H1 (cell line): ENCODE measurements around the gene OR1D2. TPM values are rescaled to one million over a fixed set of nuclear protein-coding genes. Genes with fewer than 3 reads are reported as not detected.
"Not testable (repeated sequence)": the region's sequence is repeated elsewhere in the genome, so short reads cannot be mapped to it uniquely, and the experiment has no call there.

Experiments used
- CTCF ChIA-PET: fragments of 300-600 bp; sonication (Branson Sonifier 250); formaldehyde crosslinking; loops from one replicate; lab custom pipeline; 2021; ENCODE audit not compliant: partially characterized antibody; lab: Charles Lee
- POLR2A ChIA-PET: fragments of 300-600 bp; sonication (Branson Sonifier 250); formaldehyde crosslinking; loops from one replicate; lab custom pipeline; 2021; ENCODE audit warnings: inconsistent platforms; ENCODE audit not compliant: partially characterized antibody; lab: Charles Lee
- DNase-seq, 2 experiments: peaks; one replicate each; pipeline versions ENCODE4 v3.0.0 to v3.0.0-alpha.2; 2010 to 2022; ENCODE audit warnings: low spot score in 2 of 2, low read depth in 1 of 2, mixed read lengths in 1 of 2
- FAIRE-seq: peaks from 2 replicates; lab custom pipeline; 2011; peaks lifted over from hg19 to GRCh38; lab: Jason Lieb, UNC
- H2AFZ ChIP-seq: 2 replicates; pipeline ENCODE4 v1.8.1; 2012; ENCODE audit warnings: low read length, inconsistent platforms
- H2AK5ac ChIP-seq: 2 replicates; pipeline ENCODE4 v1.6.1; 2013; ENCODE audit warnings: low read depth, low read length
- H2BK120ac ChIP-seq: replicated peaks from 2 replicates; pipeline ENCODE3; 2013; ENCODE audit warnings: low read depth, low read length, inconsistent platforms
- H2BK12ac ChIP-seq: 2 replicates; pipeline ENCODE4 v1.6.1; 2013; ENCODE audit warnings: low read depth, low read length
- H2BK15ac ChIP-seq: 2 replicates; pipeline ENCODE4 v1.6.1; 2013; ENCODE audit warnings: low read length
- H2BK20ac ChIP-seq: 2 replicates; pipeline ENCODE4 v1.6.1; 2013; ENCODE audit warnings: low read length
- H2BK5ac ChIP-seq: 2 replicates; pipeline ENCODE4 v1.6.1; 2013; ENCODE audit warnings: low read depth, low read length
- H3K14ac ChIP-seq: 2 replicates; pipeline ENCODE4 v1.6.1; 2013; ENCODE audit warnings: inconsistent platforms; ENCODE audit not compliant: insufficient read length
- H3K18ac ChIP-seq: 2 replicates; pipeline ENCODE4 v1.6.1; 2013; ENCODE audit warnings: low read length; ENCODE audit errors: extremely low read depth
- H3K23ac ChIP-seq: 2 replicates; pipeline ENCODE4 v1.6.1; 2013; ENCODE audit warnings: inconsistent platforms; ENCODE audit not compliant: insufficient read length
- H3K23me2 ChIP-seq: 2 replicates; pipeline ENCODE4 v1.6.1; 2013; ENCODE audit warnings: low read depth, low read length
- H3K27ac ChIP-seq: 2 replicates; pipeline ENCODE4 v1.6.1; 2011; ENCODE audit warnings: low read depth, low read length, inconsistent platforms
- H3K27me3 ChIP-seq, 4 experiments: replicated peaks in 1 of 4; 1 replicate in 1 of 4; 2 replicates in 3 of 4; pipeline versions ENCODE4 v1.6.1 to v1.8.1; 2011 to 2013; ENCODE audit warnings: low read length in 3 of 4, mild to moderate bottlenecking in 3 of 4, inconsistent platforms in 2 of 4, mixed read lengths in 2 of 4, moderate library complexity in 1 of 4; ENCODE audit not compliant: control insufficient read depth in 3 of 4, insufficient read depth in 3 of 4; ENCODE audit errors: extremely low read depth in 1 of 4
- H3K36me3 ChIP-seq, 4 experiments: 2 replicates each; pipeline versions ENCODE4 v1.6.1 to v1.8.1; 2011 to 2013; ENCODE audit warnings: mild to moderate bottlenecking in 4 of 4, low read length in 3 of 4, moderate library complexity in 2 of 4, control low read depth in 1 of 4, inconsistent platforms in 1 of 4; ENCODE audit not compliant: insufficient read depth in 4 of 4, control insufficient read depth in 2 of 4
- H3K4ac ChIP-seq: replicated peaks from 2 replicates; pipeline ENCODE3; 2013; ENCODE audit warnings: low read length, low read depth, mixed read lengths, inconsistent platforms; ENCODE audit not compliant: insufficient read length
- H3K4me1 ChIP-seq, 4 experiments: replicated peaks in 1 of 4; 1 replicate in 1 of 4; 2 replicates in 3 of 4; pipeline versions ENCODE4 v1.6.1 to v1.8.1; 2011 to 2013; ENCODE audit warnings: low read length in 3 of 4, inconsistent platforms in 2 of 4, mixed read lengths in 1 of 4; ENCODE audit not compliant: insufficient read depth in 4 of 4, control insufficient read depth in 3 of 4
- H3K4me2 ChIP-seq, 2 experiments: 2 replicates each; pipeline versions ENCODE4 v1.6.1 to v1.8.1; 2011 to 2013; ENCODE audit warnings: low read depth in 2 of 2, low read length in 2 of 2, control low read depth in 1 of 2, inconsistent platforms in 1 of 2, mild to moderate bottlenecking in 1 of 2; ENCODE audit not compliant: insufficient read depth in 1 of 2
- H3K4me3 ChIP-seq, 4 experiments: fragments of 200-600, 300-600 bp in 1 of 4; sonication (generic), shearing (Covaris generic), sonication (Bioruptor Twin) in 1 of 4; 2 replicates each; pipeline versions ENCODE4 v1.5.1 to v1.8.1; 2011 to 2016; ENCODE audit warnings: low read length in 4 of 4, low read depth in 3 of 4, control low read depth in 2 of 4, inconsistent platforms in 2 of 4, mild to moderate bottlenecking in 2 of 4, mixed read lengths in 1 of 4, moderate library complexity in 1 of 4; ENCODE audit not compliant: insufficient read depth in 2 of 4; ENCODE audit errors: extremely low read depth in 1 of 4
- H3K56ac ChIP-seq: replicated peaks from 2 replicates; pipeline ENCODE3; 2013; ENCODE audit warnings: low read depth, mild to moderate bottlenecking, mixed read lengths, low read length, inconsistent platforms; ENCODE audit not compliant: insufficient read length
- H3K79me1 ChIP-seq: 2 replicates; pipeline ENCODE4 v1.6.1; 2013; ENCODE audit warnings: low read depth, low read length, control low read depth
- H3K79me2 ChIP-seq, 2 experiments: 2 replicates each; pipeline versions ENCODE4 v1.6.1 to v1.8.1; 2012 to 2013; ENCODE audit warnings: low read length in 2 of 2, mild to moderate bottlenecking in 2 of 2, inconsistent platforms in 1 of 2; ENCODE audit not compliant: insufficient read depth in 2 of 2, control insufficient read depth in 1 of 2
- H3K9ac ChIP-seq, 4 experiments: replicated peaks in 1 of 4; 1 replicate in 1 of 4; 2 replicates in 3 of 4; pipeline versions ENCODE4 v1.6.1 to v1.8.1; 2011 to 2013; ENCODE audit warnings: low read depth in 3 of 4, low read length in 3 of 4, control low read depth in 2 of 4, mild to moderate bottlenecking in 2 of 4, moderate library complexity in 2 of 4, inconsistent platforms in 1 of 4; ENCODE audit errors: extremely low read depth in 1 of 4
- H3K9me3 ChIP-seq, 2 experiments: 2 replicates each; pipeline versions ENCODE4 v1.6.1 to v1.8.1; 2012 to 2013; ENCODE audit warnings: mild to moderate bottlenecking in 2 of 2, moderate library complexity in 2 of 2, control low read depth in 1 of 2, inconsistent platforms in 1 of 2, low read depth in 1 of 2, low read length in 1 of 2, mixed read lengths in 1 of 2; ENCODE audit not compliant: insufficient read depth in 2 of 2
- H4K20me1 ChIP-seq, 2 experiments: replicated peaks in 1 of 2; 2 replicates each; pipeline versions ENCODE3 to v1.8.1; 2011 to 2013; ENCODE audit warnings: inconsistent platforms in 2 of 2, low read length in 2 of 2, mild to moderate bottlenecking in 1 of 2; ENCODE audit not compliant: insufficient read depth in 2 of 2, control insufficient read depth in 1 of 2
- H4K5ac ChIP-seq: 2 replicates; pipeline ENCODE4 v1.6.1; 2013; ENCODE audit warnings: low read length, low read depth, mixed read lengths, inconsistent platforms; ENCODE audit not compliant: insufficient read length
- H4K8ac ChIP-seq: 2 replicates; pipeline ENCODE4 v1.8.0; 2013; ENCODE audit warnings: mild to moderate bottlenecking, moderate library complexity, low read length, inconsistent platforms; ENCODE audit not compliant: insufficient read depth; ENCODE audit errors: extremely low read depth
- H4K91ac ChIP-seq: replicated peaks from 2 replicates; pipeline ENCODE3; 2013; ENCODE audit warnings: low read length, mixed read lengths, inconsistent platforms; ENCODE audit not compliant: insufficient read length
- WGBS, 2 experiments: shearing (Covaris generic) in 1 of 2; methylation state at CpG; one replicate each; pipeline versions ENCODE4 v1.1.6 to v1.1.7; 2013 to 2015; ENCODE audit warnings: low lambda C conversion rate in 2 of 2, mixed read lengths in 2 of 2, inconsistent platforms in 1 of 2, low coverage in 1 of 2, missing lambda C conversion rate in 1 of 2; ENCODE audit not compliant: insufficient replicate concordance in 2 of 2, insufficient coverage in 1 of 2, insufficient read length in 1 of 2; ENCODE audit errors: extremely low coverage in 1 of 2, missing lambda C conversion rate in 1 of 2; 5-methylcytosine and 5-hydroxymethylcytosine counted together
- polyA plus RNA-seq, 7 experiments: library from polyadenylated mRNA; depleted of rRNA in 3 of 7; stranded (reverse) in 5 of 7; unstranded in 2 of 7; fragments of >200 nt in 5 of 7; fragments of 200-250 nt in 2 of 7; gene quantifications; 1 replicate in 5 of 7; 2 replicates in 1 of 7; 4 replicates in 1 of 7; pipeline versions ENCODE4 v1.2.1 to v1.2.3, GENCODE V29; 2011 to 2013; ENCODE audit warnings: missing spikeins in 2 of 7, mixed read lengths in 2 of 7
- total RNA-seq: library from RNA; stranded (reverse); fragmentation: NEBNext Ultra II Directional; extraction: Animal tissue kit (Norgen Biotek cat#: 25700); gene quantifications from 2 replicates; pipeline ENCODE4 v1.2.1, GENCODE V29; 2021

Gene OR1D2
- total and polyA plus RNA-seq, 2 of the 8 experiments (the other 6 are each of a cell fraction or from before 2014, with no cell fraction given) = not detected

GRCh38 chr17:3137494-3137893 is 33.3 kb upstream of the OR1D2 start:
- H2BK12ac ChIP-seq, H2BK120ac ChIP-seq, H3K18ac ChIP-seq, H2AFZ ChIP-seq, H3K79me1 ChIP-seq, DNase-seq, H4K91ac ChIP-seq, H3K4me1 ChIP-seq, H3K79me2 ChIP-seq, H3K4me3 ChIP-seq, H3K9ac ChIP-seq, H3K4ac ChIP-seq, H4K8ac ChIP-seq, POLR2A ChIA-PET, H3K27me3 ChIP-seq, H4K5ac ChIP-seq, H2BK15ac ChIP-seq, H3K4me2 ChIP-seq, H2BK20ac ChIP-seq, H2BK5ac ChIP-seq, H3K36me3 ChIP-seq, FAIRE-seq, H3K56ac ChIP-seq, H3K27ac ChIP-seq, H3K23me2 ChIP-seq, H3K23ac ChIP-seq, CTCF ChIA-PET, H4K20me1 ChIP-seq, H2AK5ac ChIP-seq, H3K14ac ChIP-seq: not testable (repeated sequence)
- peaks cover 13 to 18% of the 10 kb centered on the region in 2 experiments; a peak in 3 of 4 replicates for H3K9me3 ChIP-seq
- 85% methylated on average over 2 of the region's 3 CpGs; no CpG with 5 or more reads in 1 of the 2 experiments for WGBS, 2 experiments
